Measurements from ENCODE around the gene ELF5. TPM values are rescaled to one million over a fixed set of nuclear protein-coding genes. Genes with fewer than 3 reads are reported as not detected.

ELF5 gene
- polyA plus RNA-seq, 6 donors from 2014 or later: not detected

- H3K4me3 Mint-ChIP-seq: no peak overlapping the region
- H3K4me1 Mint-ChIP-seq: no peaks in the 10 kb centered on the region
- DNase-seq (peak; percentile 26), ATAC-seq (ENCODE audit: low read depth in 2 of 2) (peak; percentile 60 to 69)
- H3K27me3 Mint-ChIP-seq: peaks cover 0 to 8% (median 0%) of the 10 kb centered on the region in 3 donors
- H3K9me3 Mint-ChIP-seq: no peaks in the 10 kb centered on the region
- H3K36me3 Mint-ChIP-seq: no peaks in the 10 kb centered on the region
- H3K27ac Mint-ChIP-seq: no peak overlapping the region
Measured at GRCh38 chr11:34512840-34513681, 533 bp downstream of the ELF5 start.

GRCh38 chr11:34510673-34511072, 2.9 kb downstream of the ELF5 start:
- Mint-ChIP-seq H3K27ac (peak overlapping the region in 1 of 6 donors; percentile 28), H3K9me3 (no peaks in the 10 kb centered on the region), H3K4me1 (no peaks in the 10 kb centered on the region), H3K4me3 (no peak overlapping the region), H3K36me3 (no peaks in the 10 kb centered on the region), H3K27me3 (peaks cover 0 to 3% (median 0%) of the 10 kb centered on the region in 3 donors)
- ATAC-seq (ENCODE audit: low read depth in 2 of 2) (no peak), DNase-seq (no peak)

DNA sequence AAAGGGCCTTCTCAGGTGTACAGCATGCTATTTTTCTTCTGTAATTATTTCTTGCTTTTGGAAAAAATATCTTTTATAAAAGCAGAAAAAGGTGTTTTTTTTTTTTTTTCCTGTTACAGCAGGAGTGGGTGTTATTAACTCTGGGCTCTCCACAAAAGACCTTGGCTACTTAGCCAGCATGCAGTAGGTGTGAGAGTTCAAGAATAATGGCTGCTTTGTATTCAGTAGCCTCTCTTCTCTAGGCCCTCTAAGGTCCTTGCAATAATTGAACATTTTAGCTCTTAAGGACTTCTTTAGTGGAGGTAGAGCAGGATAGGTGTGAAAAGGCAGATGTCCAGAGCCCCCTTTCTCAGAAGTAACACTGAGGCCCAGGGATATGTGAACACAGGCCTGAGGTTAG, 3.4 kb downstream of the ELF5 start:
- Mint-ChIP-seq H3K9me3 (no peaks in the 10 kb centered on the region), H3K27ac (no peak overlapping the region), H3K4me1 (no peaks in the 10 kb centered on the region), H3K36me3 (no peaks in the 10 kb centered on the region), H3K4me3 (no peak overlapping the region), H3K27me3 (no peaks in the 10 kb centered on the region)
- ATAC-seq (ENCODE audit: low read depth in 2 of 2) (no peak), DNase-seq (no peak)

DNA sequence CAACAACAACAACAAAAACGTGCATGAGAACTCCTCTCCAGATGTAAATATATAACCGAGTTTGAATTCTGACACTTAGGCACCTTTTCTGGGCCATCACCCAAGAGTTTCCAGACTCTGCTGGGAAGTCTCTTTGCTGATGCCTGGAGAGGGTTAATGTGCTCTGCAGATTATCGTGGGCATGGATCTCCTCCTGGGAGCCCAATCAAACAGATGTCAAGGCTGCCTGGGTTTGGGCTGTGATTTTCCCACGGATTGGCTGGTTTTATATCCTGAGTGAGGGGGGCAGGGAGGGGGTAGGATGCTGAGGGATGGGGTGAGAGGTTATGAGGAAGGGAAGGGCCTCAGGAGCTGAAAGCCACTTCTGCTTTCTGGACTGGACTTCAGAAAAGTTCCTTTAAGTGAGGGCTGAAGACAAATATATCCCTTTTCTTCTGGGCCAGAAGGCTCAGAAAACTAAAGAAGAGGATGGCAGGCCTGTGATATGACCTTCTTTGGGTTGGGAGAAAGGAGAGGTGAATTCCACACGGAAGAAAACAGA, 4.2 kb downstream of the ELF5 start:
- DNase-seq (no peak), ATAC-seq (ENCODE audit: low read depth in 2 of 2) (no peak)
- Mint-ChIP-seq H3K4me1 (no peaks in the 10 kb centered on the region), H3K27me3 (no peaks in the 10 kb centered on the region), H3K27ac (no peak overlapping the region), H3K36me3 (no peaks in the 10 kb centered on the region), H3K9me3 (no peaks in the 10 kb centered on the region), H3K4me3 (no peak overlapping the region)

DNA sequence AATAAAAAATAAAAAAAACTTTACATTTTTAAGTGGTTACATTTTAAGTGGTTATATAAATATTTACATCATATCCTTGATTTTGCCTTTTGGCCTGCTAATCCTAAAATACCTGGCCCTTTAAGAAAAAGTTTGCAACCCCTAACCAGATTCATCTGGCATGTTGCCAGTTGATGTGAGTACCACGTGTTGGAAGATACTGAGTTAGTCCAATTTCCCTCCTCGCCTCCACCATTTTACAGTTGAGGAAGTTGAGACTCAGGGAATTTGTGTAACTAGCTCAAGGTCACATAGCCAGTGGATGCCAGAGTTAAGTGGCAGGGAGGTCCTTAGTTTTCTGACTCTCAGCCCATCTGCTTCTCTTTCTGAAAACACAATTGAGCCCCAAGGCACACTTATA, 5.1 kb downstream of the ELF5 start:
- DNase-seq: no peak
- ATAC-seq (ENCODE audit: low read depth in 2 of 2): no peak
- Mint-ChIP-seq H3K4me3 (no peak overlapping the region), H3K27me3 (no peaks in the 10 kb centered on the region), H3K27ac (no peak overlapping the region), H3K36me3 (no peaks in the 10 kb centered on the region), H3K9me3 (no peaks in the 10 kb centered on the region), H3K4me1 (no peaks in the 10 kb centered on the region)

- Mint-ChIP-seq H3K4me3 (no peak overlapping the region), H3K4me1 (no peaks in the 10 kb centered on the region), H3K9me3 (no peaks in the 10 kb centered on the region), H3K36me3 (no peaks in the 10 kb centered on the region), H3K27ac (no peak overlapping the region), H3K27me3 (no peaks in the 10 kb centered on the region)
- ATAC-seq (ENCODE audit: low read depth in 2 of 2) (no peak), DNase-seq (no peak)
Measured at GRCh38 chr11:34507610-34508009, 6.0 kb downstream of the ELF5 start.

- no peak overlapping the region for H3K27ac Mint-ChIP-seq
- H3K4me1 Mint-ChIP-seq: no peaks in the 10 kb centered on the region
- no peaks in the 10 kb centered on the region for H3K36me3 Mint-ChIP-seq
- peaks cover 0 to under 1% (median 0%) of the 10 kb centered on the region in 3 donors for H3K27me3 Mint-ChIP-seq
- H3K9me3 Mint-ChIP-seq: no peaks in the 10 kb centered on the region
- DNase-seq (no peak), ATAC-seq (ENCODE audit: low read depth in 2 of 2) (no peak)
- H3K4me3 Mint-ChIP-seq: no peak overlapping the region
Measured at GRCh38 chr11:34507156-34507555, 6.4 kb downstream of the ELF5 start.

- Mint-ChIP-seq H3K4me3 (no peak overlapping the region), H3K27ac (no peak overlapping the region), H3K4me1 (no peaks in the 10 kb centered on the region), H3K27me3 (peaks cover 0 to 7% (median 0%) of the 10 kb centered on the region in 3 donors), H3K9me3 (no peaks in the 10 kb centered on the region), H3K36me3 (no peaks in the 10 kb centered on the region)
- no peak for DNase-seq
- no peak for ATAC-seq (ENCODE audit: low read depth in 2 of 2)
Measured at GRCh38 chr11:34505874-34506273, 7.7 kb downstream of the ELF5 start.

DNA sequence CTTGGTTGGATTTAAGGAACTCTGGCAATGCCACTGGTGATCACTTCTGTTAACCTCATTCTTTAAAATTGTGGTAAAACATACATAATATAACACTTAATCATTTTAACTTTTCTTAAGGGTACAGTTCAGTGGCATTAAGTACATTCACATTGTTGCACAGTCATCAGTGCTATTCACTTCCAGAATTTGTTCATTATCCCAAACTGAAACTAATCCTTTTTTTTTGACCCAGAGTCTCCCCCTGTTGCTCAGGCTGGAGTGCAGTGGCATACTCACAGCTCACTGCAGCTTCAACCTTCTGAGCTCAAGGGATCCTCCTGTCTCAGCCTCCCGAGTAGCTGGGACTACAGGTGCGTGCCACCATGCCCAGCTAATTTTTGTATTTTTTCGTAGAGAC, 10.6 kb downstream of the ELF5 start:
- no peak for ATAC-seq (ENCODE audit: low read depth in 2 of 2)
- Mint-ChIP-seq H3K27ac (no peak overlapping the region), H3K27me3 (peaks cover 7% of the 10 kb centered on the region in 3 donors), H3K36me3 (no peaks in the 10 kb centered on the region), H3K9me3 (no peaks in the 10 kb centered on the region), H3K4me1 (no peaks in the 10 kb centered on the region), H3K4me3 (no peak overlapping the region)
- DNase-seq: no peak

DNA sequence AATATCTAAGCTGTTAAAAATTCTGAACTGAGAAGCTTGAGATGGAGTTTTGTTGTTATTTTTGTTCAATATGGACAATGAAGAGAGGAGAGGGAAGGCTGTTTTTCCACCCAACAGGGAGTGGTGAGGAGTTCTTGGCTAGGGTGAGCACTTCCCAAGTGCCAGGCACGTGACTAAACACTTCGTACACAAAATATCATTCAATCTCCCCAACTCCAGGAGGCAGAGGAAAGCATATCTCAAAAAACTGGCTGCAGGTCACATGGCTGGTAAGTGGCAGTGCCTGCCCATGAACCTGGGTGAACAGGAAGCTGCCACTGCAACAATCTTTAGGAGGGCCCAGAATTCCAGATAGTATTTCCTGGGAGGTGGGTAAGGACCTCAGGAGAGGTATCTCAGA, 11.6 kb downstream of the ELF5 start:
- H3K27ac Mint-ChIP-seq: peak overlapping the region in 2 of 6 donors; percentile 57 to 72
- ATAC-seq (ENCODE audit: low read depth in 2 of 2): no peak
- no peak overlapping the region for H3K4me3 Mint-ChIP-seq
- H3K9me3 Mint-ChIP-seq: no peaks in the 10 kb centered on the region
- no peaks in the 10 kb centered on the region for H3K36me3 Mint-ChIP-seq
- H3K4me1 Mint-ChIP-seq: no peaks in the 10 kb centered on the region
- peaks cover 7% of the 10 kb centered on the region in 3 donors for H3K27me3 Mint-ChIP-seq
- DNase-seq: no peak

GRCh38 chr11:34501500-34501899, 12.1 kb downstream of the ELF5 start:
- H3K4me1 Mint-ChIP-seq: no peaks in the 10 kb centered on the region

GRCh38 chr11:34499719-34500500, 13.7 kb downstream of the ELF5 start:
- peaks cover 8 to 19% (median 10%) of the 10 kb centered on the region in 3 donors for H3K27me3 Mint-ChIP-seq
- no peaks in the 10 kb centered on the region for H3K4me1 Mint-ChIP-seq
- DNase-seq (no peak), ATAC-seq (ENCODE audit: low read depth in 2 of 2) (no peak)
- H3K4me3 Mint-ChIP-seq: no peak overlapping the region
- H3K9me3 Mint-ChIP-seq: no peaks in the 10 kb centered on the region
- no peak overlapping the region for H3K27ac Mint-ChIP-seq
- no peaks in the 10 kb centered on the region for H3K36me3 Mint-ChIP-seq

More at GRCh38 chr11:34501500-34501899, 12.1 kb downstream of the ELF5 start:
- Mint-ChIP-seq H3K27ac (no peak overlapping the region), H3K27me3 (peaks cover 7 to 11% (median 7%) of the 10 kb centered on the region in 3 donors), H3K9me3 (no peaks in the 10 kb centered on the region), H3K4me3 (no peak overlapping the region), H3K36me3 (no peaks in the 10 kb centered on the region)
- DNase-seq: no peak
- no peak for ATAC-seq (ENCODE audit: low read depth in 2 of 2)

DNA sequence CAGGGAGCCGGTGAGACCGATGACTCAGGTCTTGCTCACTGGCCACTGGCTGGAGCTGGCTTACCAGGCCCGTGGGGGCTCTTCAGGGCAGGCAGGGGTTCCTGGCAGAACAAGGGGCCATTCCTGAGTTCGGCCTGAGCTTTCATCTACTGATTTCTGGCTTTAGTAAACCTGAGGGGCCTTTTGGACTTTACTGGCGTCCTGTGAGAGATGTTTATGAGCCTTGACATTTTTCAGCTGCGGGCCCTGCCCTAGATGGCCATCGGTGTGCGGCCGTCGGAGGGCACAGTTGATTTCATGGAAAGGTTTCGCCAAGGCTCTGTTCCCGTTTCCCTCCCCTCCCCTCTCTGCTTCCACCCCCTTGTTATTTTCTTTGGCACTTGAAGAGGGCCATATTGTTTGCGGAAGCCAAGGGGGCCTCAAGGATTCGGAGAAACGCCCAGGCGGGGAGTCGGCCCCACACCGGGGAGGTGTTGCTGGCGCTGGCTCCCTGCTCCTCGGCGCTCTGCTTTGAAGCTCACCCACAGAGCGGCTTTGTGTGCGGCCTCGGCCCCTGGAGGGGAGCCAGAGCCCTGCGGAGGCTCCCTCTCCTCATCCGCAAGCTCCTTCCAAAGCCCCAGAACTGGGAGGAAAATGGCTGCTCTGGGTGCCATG, 17.7 kb downstream of the ELF5 start:
- H3K4me1 Mint-ChIP-seq: no peaks in the 10 kb centered on the region
- H3K9me3 Mint-ChIP-seq: no peaks in the 10 kb centered on the region
- no peak overlapping the region for H3K4me3 Mint-ChIP-seq
- DNase-seq: no peak
- no peak for ATAC-seq (ENCODE audit: low read depth in 2 of 2)
- no peaks in the 10 kb centered on the region for H3K36me3 Mint-ChIP-seq
- H3K27ac Mint-ChIP-seq: no peak overlapping the region
- peaks cover 6 to 23% (median 10%) of the 10 kb centered on the region in 3 donors for H3K27me3 Mint-ChIP-seq

Measured in naive B cell (primary cell).